ENCODE results near the gene ANO6. TPM values are rescaled to one million over a fixed set of nuclear protein-coding genes. Genes with fewer than 3 reads are reported as not detected.

ANO6 gene
- total and polyA plus RNA-seq, 2 of the 4 experiments (the other 2 are of a cell fraction): 21.6 to 41.0 TPM

GRCh38 chr12:45203767-45204166 is 12.1 kb upstream of the ANO6 start:
- 100% methylated on average over 1 of the region's 1 CpG; no CpG with 5 or more reads in 1 of the 2 experiments for WGBS, 2 experiments (ENCODE audit: extremely low coverage in 2 of 2, insufficient read length in 1 of 2)
- Histone ChIP-seq H3K79me1 (ENCODE audit: low read depth in 1 of 2, low read length in 2 of 2) (no peaks in the 10 kb centered on the region; a peak in 2 of 4 replicates), H4K5ac (ENCODE audit: low read depth, low read length) (no peak overlapping the region), H3K4me3 (ENCODE audit: insufficient read depth, low read depth, low read length) (no peak overlapping the region), H2AFZ (replicated peaks; ENCODE audit: low read length, poor library complexity) (no peak overlapping the region), H2AK9ac (replicated peaks; ENCODE audit: low read depth, low read length, poor library complexity) (no peak overlapping the region), H2BK15ac (ENCODE audit: low read depth, low read length) (no peak overlapping the region), H4K20me1 (ENCODE audit: insufficient read depth, low read length) (no peaks in the 10 kb centered on the region), H3K18ac (ENCODE audit: low read depth, low read length) (no peak overlapping the region), H2BK20ac (ENCODE audit: low read depth, low read length) (no peak overlapping the region), H3K4me1 (ENCODE audit: control insufficient read depth, insufficient read depth, low read length) (peaks cover 2% of the 10 kb centered on the region; the same call in 1 of the 2 replicates), H3K23ac (ENCODE audit: low read depth, low read length) (no peak overlapping the region), H3K27me3 (ENCODE audit: control insufficient read depth, insufficient read depth, low read length) (no peaks in the 10 kb centered on the region), H2BK120ac (ENCODE audit: low read depth, low read length) (no peak overlapping the region), H3K36me3 (ENCODE audit: control insufficient read depth, insufficient read depth, low read length) (no peaks in the 10 kb centered on the region), H3K9me3 (ENCODE audit: control insufficient read depth, insufficient read depth, low read length) (no peaks in the 10 kb centered on the region), H4K91ac (ENCODE audit: insufficient read depth, low read depth, low read length) (no peak overlapping the region), H3K14ac (replicated peaks; ENCODE audit: low read depth, low read length) (no peak overlapping the region), H2BK5ac (ENCODE audit: low read depth, low read length, poor library complexity, severe bottlenecking) (no peak overlapping the region), H2AK5ac (ENCODE audit: low read depth, low read length) (no peak overlapping the region), H3K4ac (ENCODE audit: low read depth, low read length) (no peak overlapping the region), H3K9me1 (ENCODE audit: insufficient read depth, low read length) (peaks cover 3% of the 10 kb centered on the region), H3K4me2 (ENCODE audit: low read depth, low read length) (no peak overlapping the region), H4K8ac (ENCODE audit: low read depth in 2 of 2, low read length in 2 of 2) (no peak overlapping the region), H3K9ac (ENCODE audit: low read depth, low read length) (no peak overlapping the region), H3K56ac (ENCODE audit: extremely low read depth, insufficient read depth, low read length) (no peak overlapping the region), H3K27ac (ENCODE audit: insufficient read depth, low read length) (no peak overlapping the region)
- ChIA-PET CTCF (no interaction called here), POLR2A (ENCODE audit: unreplicated experiment) (no interaction called here)
- in situ Hi-C loops (cut with MboI; ENCODE audit: low sequenced_read_pairs): no loop called here
- no peak for ATAC-seq (ENCODE audit: low read depth)
- intact Hi-C loops (cut with micrococcal nuclease): no loop called here
- DNase-seq: no peak
- TF ChIP-seq CEBPB (IDR thresholded peaks at IDR 0.05; ENCODE audit: low read depth, low read length): peak; percentile 57
- TF ChIP-seq MAFK (IDR thresholded peaks at IDR 0.05; ENCODE audit: low read depth, low read length): no peak
- no peak for TF ChIP-seq SMC3 (IDR thresholded peaks at IDR 0.05; ENCODE audit: low read depth, low read length)
- TF ChIP-seq NFE2L2 (IDR thresholded peaks at IDR 0.05; ENCODE audit: low read depth, low read length): no peak
- no TSS peak for BruUV-seq (replicated peaks)
- dilution Hi-C loops (cut with HindIII; ENCODE audit: low sequenced_read_pairs, unreplicated experiment): no loop called here

Measured in IMR-90 (cell line).